Lower leg skin (tissue), 4 donors: Measurements from ENCODE around the gene EDN1. TPM values are rescaled to one million over a fixed set of nuclear protein-coding genes. Genes with fewer than 3 reads are reported as not detected.

Experiments
- DNase-seq, 2 donors: peaks; one replicate each; pipeline ENCODE4 v3.0.0-alpha.2; 2019; ENCODE audit warnings: low spot score in 2 of 2
- H3K4me3 ChIP-seq: fragments of 200-600 bp; sonication (generic); 2 replicates; pipeline ENCODE4 v1.5.1; 2017; ENCODE audit warnings: mild to moderate bottlenecking, low read depth; ENCODE audit not compliant: poor library complexity, severe bottlenecking
- POLR2A ChIP-seq, 2 donors: fragments of 450-650 bp; IDR thresholded peaks; one replicate each; pipeline ENCODE4 v1.6.1; 2016 to 2017; ENCODE audit warnings: antibody characterized with exemption in 2 of 2, mild to moderate bottlenecking in 1 of 2, moderate library complexity in 1 of 2
- WGBS, 2 donors: methylation state at CpG; one replicate each; pipeline ENCODE4 v1.1.5; 2018; 5-methylcytosine and 5-hydroxymethylcytosine counted together
- intact Hi-C: fragments of 100-400 bp; cut with DNase I; formaldehyde crosslinking; loops from one replicate; pipeline ENCODE4 v1.15.0; 2023; ENCODE audit warnings: low total_unique reads
- total RNA-seq, 4 donors: library from RNA; depleted of rRNA; stranded (reverse); fragments of >200 nt; gene quantifications; one replicate each; pipeline ENCODE4 v1.1.0, GENCODE V29; 2016
- TF ChIP-seq, protein P1 (sequence below), 3 donors: fragments of 450-650 bp; IDR thresholded peaks; one replicate each; pipeline ENCODE4 v1.5.1; 2016; ENCODE audit warnings: antibody characterized with exemption in 3 of 3, mild to moderate bottlenecking in 3 of 3, moderate library complexity in 2 of 3

The EDN1 gene
- total RNA-seq, 4 donors from 2014 or later: 11.1 to 42.6 (median 15.5) TPM

DNA sequence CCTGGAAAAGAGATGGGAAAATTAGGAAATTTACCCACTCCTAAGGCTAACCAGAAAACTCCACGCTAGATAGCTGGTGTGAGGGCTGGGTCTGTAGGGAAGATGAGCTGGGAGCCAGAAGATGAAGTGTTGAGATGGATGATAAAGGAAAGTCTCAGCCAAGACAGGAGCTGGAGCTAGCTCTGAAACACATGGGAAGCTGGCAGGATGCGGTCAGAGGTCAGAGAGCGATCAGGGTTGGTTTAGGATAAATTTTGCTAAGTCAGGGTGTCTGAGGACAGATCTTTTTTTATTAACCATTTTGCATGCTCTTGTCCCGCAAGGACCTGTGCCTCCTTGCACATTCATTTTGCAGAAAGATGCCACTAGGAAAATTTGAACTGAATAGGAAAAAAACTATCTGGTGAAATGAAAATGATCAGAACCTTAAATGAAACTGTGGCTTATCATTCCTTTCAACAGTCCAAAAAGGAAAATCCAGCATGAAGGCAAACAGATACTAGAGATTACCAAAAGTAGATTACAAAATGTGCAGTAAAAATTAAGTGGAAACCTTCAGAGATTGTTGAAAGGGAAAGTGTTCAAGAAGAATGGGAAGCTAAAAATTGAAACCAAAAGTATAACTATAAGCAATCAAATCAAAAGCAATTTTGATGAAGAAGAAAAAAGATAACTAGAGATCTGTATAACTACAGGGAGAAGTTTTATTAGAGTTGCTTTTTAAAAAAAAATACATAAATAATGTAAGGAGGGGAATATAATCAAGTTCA lies 10.7 kb upstream of the EDN1 start:
- intact Hi-C loops: loop anchor here (10.0 kb wide), 1 partner anchor 625 kb away; no protein-coding TSS in a partner anchor
- 29 to 31% methylated on average over 4 of the region's 4 CpGs for WGBS, 2 donors
- DNase-seq: no peak
- no peak for TF ChIP-seq POLR2A (IDR thresholded peaks at IDR 0.05)
- TF ChIP-seq, protein P1, sequence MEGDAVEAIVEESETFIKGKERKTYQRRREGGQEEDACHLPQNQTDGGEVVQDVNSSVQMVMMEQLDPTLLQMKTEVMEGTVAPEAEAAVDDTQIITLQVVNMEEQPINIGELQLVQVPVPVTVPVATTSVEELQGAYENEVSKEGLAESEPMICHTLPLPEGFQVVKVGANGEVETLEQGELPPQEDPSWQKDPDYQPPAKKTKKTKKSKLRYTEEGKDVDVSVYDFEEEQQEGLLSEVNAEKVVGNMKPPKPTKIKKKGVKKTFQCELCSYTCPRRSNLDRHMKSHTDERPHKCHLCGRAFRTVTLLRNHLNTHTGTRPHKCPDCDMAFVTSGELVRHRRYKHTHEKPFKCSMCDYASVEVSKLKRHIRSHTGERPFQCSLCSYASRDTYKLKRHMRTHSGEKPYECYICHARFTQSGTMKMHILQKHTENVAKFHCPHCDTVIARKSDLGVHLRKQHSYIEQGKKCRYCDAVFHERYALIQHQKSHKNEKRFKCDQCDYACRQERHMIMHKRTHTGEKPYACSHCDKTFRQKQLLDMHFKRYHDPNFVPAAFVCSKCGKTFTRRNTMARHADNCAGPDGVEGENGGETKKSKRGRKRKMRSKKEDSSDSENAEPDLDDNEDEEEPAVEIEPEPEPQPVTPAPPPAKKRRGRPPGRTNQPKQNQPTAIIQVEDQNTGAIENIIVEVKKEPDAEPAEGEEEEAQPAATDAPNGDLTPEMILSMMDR (IDR thresholded peaks at IDR 0.05): no peak
- H3K4me3 ChIP-seq: no peak overlapping the region

- no peak for TF ChIP-seq POLR2A (IDR thresholded peaks at IDR 0.05)
- TF ChIP-seq, protein P1 (IDR thresholded peaks at IDR 0.05): no peak
- no peak overlapping the region for H3K4me3 ChIP-seq
- intact Hi-C loops: loop anchor here (10.0 kb wide), 1 partner anchor 626 kb away; no protein-coding TSS in a partner anchor
- WGBS, 2 donors: 38 to 45% methylated on average over 5 of the region's 5 CpGs
- DNase-seq: no peak
Observed at GRCh38 chr6:12280458-12280857, 9.7 kb upstream of the EDN1 start.

- TF ChIP-seq, protein P1 (IDR thresholded peaks at IDR 0.05): no peak
- TF ChIP-seq POLR2A (IDR thresholded peaks at IDR 0.05): no peak
- WGBS, 2 donors: 72 to 79% methylated on average over 3 of the region's 3 CpGs
- no peak for DNase-seq
- intact Hi-C loops: loop anchor here (10.0 kb wide), 1 partner anchor 626 kb away; no protein-coding TSS in a partner anchor
- H3K4me3 ChIP-seq: no peak overlapping the region
Observed at GRCh38 chr6:12280902-12281301, 9.3 kb upstream of the EDN1 start.

DNA sequence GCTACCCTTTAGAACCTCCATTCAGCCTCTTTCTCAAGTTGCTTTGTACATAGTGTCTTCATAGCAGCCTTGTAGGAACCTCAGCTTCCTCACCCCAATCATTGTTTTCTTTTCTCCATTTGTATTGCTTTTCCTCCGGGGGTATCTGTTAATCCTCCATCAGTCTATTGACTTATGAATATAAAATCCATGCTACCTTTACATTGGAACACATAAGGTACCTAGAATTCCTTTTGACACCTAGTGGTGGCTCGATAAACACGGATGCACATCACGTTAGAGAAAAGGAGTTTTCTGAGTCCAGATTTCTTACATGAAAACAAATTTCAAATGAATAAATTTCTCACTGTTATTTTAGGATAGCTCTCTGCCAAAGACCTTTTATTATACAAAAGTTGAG lies 6.3 kb upstream of the EDN1 start:
- whole genome bisulfite sequencing, 2 donors: 66 to 84% methylated on average over 4 of the region's 4 CpGs
- no peak for DNase-seq
- intact Hi-C loops: loop anchor here (10.0 kb wide), 1 partner anchor 629 kb away; no protein-coding TSS in a partner anchor
- no peak overlapping the region for H3K4me3 ChIP-seq
- no peak for TF ChIP-seq POLR2A (IDR thresholded peaks at IDR 0.05)
- TF ChIP-seq, protein P1 (IDR thresholded peaks at IDR 0.05): no peak

GRCh38 chr6:12286373-12287110 lies 3.6 kb upstream of the EDN1 start:
- intact Hi-C loops: loop anchor here (5.0 to 10.0 kb wide), 2 partner anchors 632 to 699 kb away; no protein-coding TSS in a partner anchor
- 46 to 51% methylated on average over 4 of the region's 4 CpGs for WGBS, 2 donors
- TF ChIP-seq, protein P1 (IDR thresholded peaks at IDR 0.05): no peak
- TF ChIP-seq POLR2A (IDR thresholded peaks at IDR 0.05): no peak
- no peak for DNase-seq
- no peak overlapping the region for H3K4me3 ChIP-seq
